Astrocyte (in vitro differentiated cells and primary cell): ENCODE data around the gene GRIN2A. TPM values are rescaled to one million over a fixed set of nuclear protein-coding genes. Genes with fewer than 3 reads are reported as not detected.

Experiments used
- DNase-seq: peaks from one replicate; pipeline ENCODE4 v3.0.0-alpha.2; 2010; ENCODE audit warnings: low read depth
- FAIRE-seq: peaks from 2 replicates; lab custom pipeline; 2011; peaks lifted over from hg19 to GRCh38; lab: Jason Lieb, UNC
- H2AFZ ChIP-seq: 2 replicates; pipeline ENCODE4 v1.6.0; 2012; ENCODE audit warnings: low read depth, low read length, inconsistent platforms
- H3K27ac ChIP-seq: 2 replicates; pipeline ENCODE4 v1.5.1; 2011; ENCODE audit warnings: low read depth, low read length, inconsistent platforms
- H3K27me3 ChIP-seq: 2 replicates; pipeline ENCODE4 v1.6.0; 2011; ENCODE audit warnings: low read length, inconsistent platforms; ENCODE audit not compliant: insufficient read depth
- H3K36me3 ChIP-seq: 2 replicates; pipeline ENCODE4 v1.5.1; 2011; ENCODE audit warnings: low read length, inconsistent platforms; ENCODE audit not compliant: insufficient read depth
- H3K4me1 ChIP-seq: 2 replicates; pipeline ENCODE4 v1.5.1; 2011; ENCODE audit warnings: low read length, inconsistent platforms; ENCODE audit not compliant: insufficient read depth
- H3K4me2 ChIP-seq: 2 replicates; pipeline ENCODE4 v1.6.0; 2012; ENCODE audit warnings: low read length, inconsistent platforms
- H3K4me3 ChIP-seq: 2 replicates; pipeline ENCODE4 v1.5.1; 2011; ENCODE audit warnings: low read depth, mild to moderate bottlenecking, low read length, inconsistent platforms; ENCODE audit not compliant: insufficient read depth
- H3K79me2 ChIP-seq: 2 replicates; pipeline ENCODE4 v1.6.0; 2012; ENCODE audit warnings: mild to moderate bottlenecking, low read length, inconsistent platforms; ENCODE audit not compliant: insufficient read depth
- H3K9ac ChIP-seq: 2 replicates; pipeline ENCODE4 v1.6.0; 2012; ENCODE audit warnings: mild to moderate bottlenecking, low read length, inconsistent platforms
- H3K9me3 ChIP-seq: 2 replicates; pipeline ENCODE4 v1.5.1; 2012; ENCODE audit warnings: low read depth, mild to moderate bottlenecking, low read length, inconsistent platforms; ENCODE audit not compliant: insufficient read depth
- H4K20me1 ChIP-seq: 2 replicates; pipeline ENCODE4 v1.6.0; 2012; ENCODE audit warnings: low read length, inconsistent platforms; ENCODE audit not compliant: insufficient read depth
- H3K27ac Mint-ChIP-seq: one replicate; pipeline ENCODE4 v1.8.0; 2021; ENCODE audit warnings: mild to moderate bottlenecking, mixed read lengths; ENCODE audit not compliant: unreplicated experiment
- H3K27me3 Mint-ChIP-seq: one replicate; pipeline ENCODE4 v1.8.0; 2021; ENCODE audit warnings: low read depth, mixed read lengths; ENCODE audit not compliant: unreplicated experiment
- H3K36me3 Mint-ChIP-seq: one replicate; pipeline ENCODE4 v1.8.0; 2021; ENCODE audit warnings: low read depth, mixed read lengths; ENCODE audit not compliant: unreplicated experiment
- H3K4me1 Mint-ChIP-seq: one replicate; pipeline ENCODE4 v1.8.0; 2021; ENCODE audit warnings: low read depth, mixed read lengths; ENCODE audit not compliant: unreplicated experiment
- H3K4me3 Mint-ChIP-seq: one replicate; pipeline ENCODE4 v1.8.0; 2021; ENCODE audit warnings: mild to moderate bottlenecking, moderate library complexity, mixed read lengths; ENCODE audit not compliant: unreplicated experiment
- H3K9me3 Mint-ChIP-seq: one replicate; pipeline ENCODE4 v1.8.0; 2021; ENCODE audit warnings: mild to moderate bottlenecking, mixed read lengths; ENCODE audit not compliant: unreplicated experiment
- EZH2 ChIP-seq: IDR thresholded peaks from 2 replicates; pipeline ENCODE4 v1.6.1; 2012; ENCODE audit warnings: mild to moderate bottlenecking, low read length, inconsistent platforms; ENCODE audit not compliant: insufficient read depth
- total RNA-seq: library from RNA; stranded (reverse); gene quantifications from 2 replicates; pipeline ENCODE4 v1.2.1, GENCODE V29; 2021
- TF ChIP-seq, protein P1 (sequence below): IDR thresholded peaks from 2 replicates; pipeline ENCODE4 v1.5.1; 2011; ENCODE audit warnings: low read depth, mild to moderate bottlenecking, inconsistent platforms, low read length, moderate library complexity; ENCODE audit not compliant: insufficient read depth

Gene GRIN2A
- total RNA-seq, 1 donor from 2014 or later = 0.68 TPM

DNA sequence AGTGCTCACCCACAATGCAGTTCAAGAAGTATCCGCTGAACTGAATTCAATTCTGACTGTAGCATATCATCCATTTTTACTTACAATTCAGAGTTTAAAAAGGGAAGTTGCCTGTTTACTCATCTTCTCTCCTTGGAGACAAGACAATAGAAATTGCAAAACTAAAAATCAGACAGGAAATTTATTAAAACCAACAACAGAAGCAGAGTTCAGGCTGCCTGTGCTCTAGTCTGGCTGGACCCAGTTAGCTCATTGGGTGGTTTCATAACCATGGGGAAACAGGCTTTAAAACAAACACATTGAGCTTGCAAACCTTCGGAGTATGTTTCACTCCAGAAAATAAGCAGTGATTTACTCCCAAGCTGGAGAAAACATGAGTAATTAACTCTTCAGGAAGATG, 321.4 kb downstream of the GRIN2A start:
- no peak overlapping the region for H3K9ac ChIP-seq
- no peaks in the 10 kb centered on the region for H4K20me1 ChIP-seq
- no peak for FAIRE-seq
- Mint-ChIP-seq H3K4me1 (no peaks in the 10 kb centered on the region), H3K4me3 (no peak overlapping the region), H3K27me3 (peaks cover 30% of the 10 kb centered on the region), H3K9me3 (peaks cover 2% of the 10 kb centered on the region), H3K27ac (no peak overlapping the region), H3K36me3 (no peaks in the 10 kb centered on the region)
- no peak overlapping the region for H3K4me3 ChIP-seq
- no peak overlapping the region for H3K4me2 ChIP-seq
- peaks cover 3% of the 10 kb centered on the region for H3K27me3 ChIP-seq
- H3K9me3 ChIP-seq = no peaks in the 10 kb centered on the region
- no peaks in the 10 kb centered on the region for H3K79me2 ChIP-seq
- TF ChIP-seq, protein P1, sequence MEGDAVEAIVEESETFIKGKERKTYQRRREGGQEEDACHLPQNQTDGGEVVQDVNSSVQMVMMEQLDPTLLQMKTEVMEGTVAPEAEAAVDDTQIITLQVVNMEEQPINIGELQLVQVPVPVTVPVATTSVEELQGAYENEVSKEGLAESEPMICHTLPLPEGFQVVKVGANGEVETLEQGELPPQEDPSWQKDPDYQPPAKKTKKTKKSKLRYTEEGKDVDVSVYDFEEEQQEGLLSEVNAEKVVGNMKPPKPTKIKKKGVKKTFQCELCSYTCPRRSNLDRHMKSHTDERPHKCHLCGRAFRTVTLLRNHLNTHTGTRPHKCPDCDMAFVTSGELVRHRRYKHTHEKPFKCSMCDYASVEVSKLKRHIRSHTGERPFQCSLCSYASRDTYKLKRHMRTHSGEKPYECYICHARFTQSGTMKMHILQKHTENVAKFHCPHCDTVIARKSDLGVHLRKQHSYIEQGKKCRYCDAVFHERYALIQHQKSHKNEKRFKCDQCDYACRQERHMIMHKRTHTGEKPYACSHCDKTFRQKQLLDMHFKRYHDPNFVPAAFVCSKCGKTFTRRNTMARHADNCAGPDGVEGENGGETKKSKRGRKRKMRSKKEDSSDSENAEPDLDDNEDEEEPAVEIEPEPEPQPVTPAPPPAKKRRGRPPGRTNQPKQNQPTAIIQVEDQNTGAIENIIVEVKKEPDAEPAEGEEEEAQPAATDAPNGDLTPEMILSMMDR = no peak
- TF ChIP-seq EZH2 = no peak
- H3K4me1 ChIP-seq = no peaks in the 10 kb centered on the region
- no peak for DNase-seq
- no peak overlapping the region for H2AFZ ChIP-seq
- H3K36me3 ChIP-seq = no peaks in the 10 kb centered on the region
- H3K27ac ChIP-seq = no peak overlapping the region

DNA sequence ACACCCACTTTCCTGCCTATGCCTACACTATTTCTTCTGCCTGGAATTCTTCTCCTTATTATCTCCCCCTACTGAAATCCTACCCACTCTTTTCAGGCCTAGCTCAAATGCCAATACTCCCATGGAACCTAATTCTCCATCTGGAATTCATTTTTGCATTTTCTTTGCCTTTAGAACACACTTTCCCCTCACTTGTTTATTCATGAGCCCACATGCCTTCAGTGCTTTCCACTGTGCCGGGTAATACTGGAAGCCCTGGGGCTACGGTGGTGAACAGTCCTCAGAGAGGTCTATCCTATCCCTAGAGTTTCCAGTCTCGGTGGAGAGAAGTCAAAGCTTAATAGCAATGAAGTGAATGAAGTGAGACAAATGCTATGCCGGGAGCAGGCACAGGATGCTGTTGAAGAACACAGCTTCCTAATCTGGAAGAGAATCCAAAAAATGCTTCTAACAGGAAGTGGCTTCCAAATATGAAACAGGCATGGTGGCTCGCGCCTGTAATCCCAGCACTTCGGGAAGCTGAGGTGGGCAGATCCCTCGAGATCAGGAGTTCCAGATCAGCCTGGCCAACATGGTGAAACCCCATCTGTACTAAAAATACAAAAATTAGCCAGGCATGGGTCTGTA, 322.4 kb downstream of the GRIN2A start:
- Histone ChIP-seq H3K4me3 (no peak overlapping the region), H3K9me3 (no peaks in the 10 kb centered on the region), H3K27ac (no peak overlapping the region), H4K20me1 (no peaks in the 10 kb centered on the region), H3K4me2 (no peak overlapping the region), H3K36me3 (no peaks in the 10 kb centered on the region), H3K9ac (no peak overlapping the region), H3K4me1 (no peaks in the 10 kb centered on the region), H3K27me3 (peaks cover 3% of the 10 kb centered on the region), H2AFZ (no peak overlapping the region), H3K79me2 (no peaks in the 10 kb centered on the region)
- Mint-ChIP-seq H3K9me3 (peaks cover 2% of the 10 kb centered on the region), H3K27me3 (peaks cover 28% of the 10 kb centered on the region), H3K36me3 (no peaks in the 10 kb centered on the region), H3K4me1 (no peaks in the 10 kb centered on the region), H3K27ac (no peak overlapping the region), H3K4me3 (no peak overlapping the region)
- DNase-seq (no peak), FAIRE-seq (no peak)
- TF ChIP-seq EZH2 = no peak
- TF ChIP-seq, protein P1 = no peak

DNA sequence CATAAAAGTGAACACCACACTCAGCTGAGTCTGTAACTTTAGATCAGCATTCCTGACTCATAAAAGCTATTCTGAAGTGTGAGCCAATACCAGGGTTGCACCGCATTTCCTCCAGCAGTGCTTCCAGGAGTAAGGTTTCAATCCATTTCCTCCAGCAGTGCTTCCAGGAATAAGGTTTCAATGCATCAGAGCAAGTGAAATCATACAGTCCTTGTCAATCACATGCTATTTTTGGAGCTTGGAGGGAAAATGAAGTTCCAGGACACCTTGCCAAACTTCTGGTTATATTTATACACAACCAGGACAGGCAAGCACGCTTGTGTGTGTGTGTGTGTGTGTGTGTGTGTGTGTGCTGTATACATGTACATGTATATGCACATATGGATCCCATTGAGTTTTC, 327.6 kb downstream of the GRIN2A start:
- Histone ChIP-seq H3K9me3 (no peaks in the 10 kb centered on the region), H2AFZ (no peak overlapping the region), H4K20me1 (no peaks in the 10 kb centered on the region), H3K27ac (no peak overlapping the region), H3K79me2 (no peaks in the 10 kb centered on the region), H3K27me3 (no peaks in the 10 kb centered on the region), H3K36me3 (no peaks in the 10 kb centered on the region), H3K9ac (no peak overlapping the region), H3K4me1 (peaks cover 6% of the 10 kb centered on the region), H3K4me3 (no peak overlapping the region), H3K4me2 (peak overlapping the region; percentile 41)
- DNase-seq (peak; percentile 80), FAIRE-seq (no peak)
- Mint-ChIP-seq H3K36me3 (no peaks in the 10 kb centered on the region), H3K27me3 (peaks cover 6% of the 10 kb centered on the region), H3K9me3 (no peaks in the 10 kb centered on the region), H3K4me1 (peaks cover 6% of the 10 kb centered on the region), H3K4me3 (no peak overlapping the region), H3K27ac (no peak overlapping the region)
- no peak for TF ChIP-seq EZH2
- TF ChIP-seq, protein P1 = no peak
